Measurements from ENCODE around the gene MACROD1. TPM values are rescaled to one million over a fixed set of nuclear protein-coding genes. Genes with fewer than 3 reads are reported as not detected.
A peak's percentile ranks its signal among the peaks of the same experiment; 100 is the strongest.

MACROD1 gene
- total and polyA plus RNA-seq, 2 donors (not counting 1 experiment from before 2014, with no cell fraction given), result 2.7 to 8.6 TPM

- TF ChIP-seq EZH2 (IDR thresholded peaks at IDR 0.05; ENCODE audit: borderline replicate concordance, insufficient read depth, low read depth, low read length, poor library complexity, severe bottlenecking) (no peak), CTCF (IDR thresholded peaks at IDR 0.05) (no peak)
- peaks cover 47% of the 10 kb centered on the region for H3K79me2 ChIP-seq (ENCODE audit: control insufficient read depth, insufficient read depth, low read length)
- CTCF ChIA-PET, result interaction anchor here (1.0 to 1.4 kb wide), 2 partner anchors 15 to 148 kb away, joined by 6 to 8 read pairs; partner anchors contain the start of gene MARK2
- under 1% methylated on average over 57 of the region's 63 CpGs for WGBS (ENCODE audit: insufficient coverage)
- peak within 1 kb of the TSS; percentile 76 to 94 for H3K27ac ChIP-seq (ENCODE audit: low read length in 2 of 2)
- H3K9me3 Mint-ChIP-seq (ENCODE audit: insufficient read depth), result no peaks in the 10 kb centered on the region
- H3K4me3 Mint-ChIP-seq, result peak within 1 kb of the TSS; percentile 99
- H3K4me1 Mint-ChIP-seq, result peaks cover 42% of the 10 kb centered on the region
- H2AFZ ChIP-seq (ENCODE audit: insufficient read depth, low read depth, low read length, poor library complexity, severe bottlenecking), result peak within 1 kb of the TSS; percentile 87
- H4K20me1 ChIP-seq (ENCODE audit: control insufficient read depth, insufficient read depth, low read length, poor library complexity, severe bottlenecking), result peaks cover 36% of the 10 kb centered on the region
- no peaks in the 10 kb centered on the region for H3K27me3 ChIP-seq (replicated peaks in 1 of 4; ENCODE audit: control extremely low read depth in 1 of 4, control insufficient read depth in 3 of 4, insufficient read depth in 4 of 4, low read length in 3 of 4)
- POLR2A ChIA-PET, result interaction anchor here (0.7 to 1.3 kb wide), 5 partner anchors 12 to 218 kb away, joined by 3 to 5 read pairs (median 3); partner anchors contain the start of genes COX8A and MARK2
- H3K36me3 ChIP-seq (replicated peaks in 1 of 2; ENCODE audit: control extremely low read depth in 1 of 2, control insufficient read depth in 1 of 2, extremely low read depth in 1 of 2, insufficient read depth in 2 of 2, low read length in 1 of 2), result peaks cover 4 to 19% of the 10 kb centered on the region in 2 experiments
- DNase-seq, result peak; percentile 89
- peak; percentile 84 for ATAC-seq (ENCODE audit: low read depth)
- peaks cover 22 to 39% of the 10 kb centered on the region in 2 donors for H3K4me1 ChIP-seq (ENCODE audit: control insufficient read depth in 2 of 2, insufficient read depth in 2 of 2, low read length in 2 of 2)
- H3K9me3 ChIP-seq (ENCODE audit: control extremely low read depth in 1 of 3, control insufficient read depth in 2 of 3, insufficient read depth in 1 of 3, low read length in 2 of 3), result no peaks in the 10 kb centered on the region
- H3K27ac Mint-ChIP-seq, result peak within 1 kb of the TSS; percentile 97
- H3K4me3 ChIP-seq (ENCODE audit: control extremely low read depth in 1 of 5, extremely low read depth in 1 of 5, insufficient read depth in 1 of 5, low read depth in 2 of 5, low read length in 4 of 5), result peak within 1 kb of the TSS; percentile 76 to 96 (median 93)
- H3K9ac ChIP-seq (ENCODE audit: low read length), result peak within 1 kb of the TSS; percentile 98
- peak within 1 kb of the TSS; percentile 92 for H3K4me2 ChIP-seq (replicated peaks; ENCODE audit: low read depth, low read length, poor library complexity, severe bottlenecking)
- no peaks in the 10 kb centered on the region for H3K27me3 Mint-ChIP-seq
- intact Hi-C loops (cut with micrococcal nuclease), result loop anchor here (1.0 to 5.0 kb wide), 6 partner anchors 12 to 304 kb away; partner anchors contain the start of genes COX8A, MARK2, NAA40 and RTN3
These were observed 179.6 kb downstream of the MACROD1 start, which contains the start of gene OTUB1 for GRCh38 chr11:63986156-63986931. OTUB1 (plus strand) TSS chr11:63986438; CDS start chr11:63986457, 19 bp downstream.

Measured in B cell (primary cell).